NCI-H1417 (cell line): ENCODE results near the gene MAP2K5.
"Not testable (repeated sequence)": the region's sequence is repeated elsewhere in the genome, so short reads cannot be mapped to it uniquely, and the experiment has no call there.

Source experiments
- DNase-seq, 3 experiments: peaks; one replicate each; lab custom pipeline; 2025; lab: John Stamatoyannopoulos, UW

Gene MAP2K5

DNA sequence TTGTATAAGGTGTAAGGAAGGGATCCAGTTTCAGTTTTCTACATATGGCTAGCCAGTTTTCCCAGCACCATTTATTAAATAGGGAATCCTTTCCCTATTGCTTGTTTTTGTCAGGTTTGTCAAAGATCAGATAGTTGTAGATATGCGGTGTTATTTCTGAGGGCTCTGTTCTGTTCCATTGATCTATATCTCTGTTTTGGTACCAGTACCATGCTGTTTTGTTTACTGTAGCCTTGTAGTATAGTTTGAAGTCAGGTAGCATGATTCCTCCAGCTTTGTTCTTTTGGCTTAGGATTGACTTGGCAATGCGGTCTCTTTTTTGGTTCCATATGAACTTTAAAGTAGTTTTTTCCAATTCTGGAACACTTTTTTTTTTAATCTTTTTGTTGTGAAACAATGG lies 130.3 kb downstream of the MAP2K5 start:
- not testable (repeated sequence) for DNase-seq

DNA sequence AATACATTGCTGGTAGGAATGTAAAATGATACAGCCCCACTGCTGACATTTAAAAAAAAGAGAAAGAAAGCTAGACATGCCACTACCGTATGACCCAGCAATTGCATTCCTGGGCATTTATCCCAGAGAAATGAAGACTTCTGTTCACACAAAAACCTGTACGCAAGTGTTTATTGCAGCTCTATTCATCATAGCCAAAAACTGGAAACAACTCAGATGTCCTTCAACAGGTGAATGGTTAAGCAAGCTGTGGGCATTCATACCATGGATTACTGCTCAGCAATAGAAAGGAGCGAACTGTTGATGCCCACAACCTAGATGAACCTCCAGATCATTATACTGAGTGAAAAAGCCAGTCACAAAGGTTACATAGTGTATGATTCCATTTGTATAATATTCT lies 132.5 kb downstream of the MAP2K5 start:
- no peak for DNase-seq

GRCh38 chr15:67678089-67678488 lies 135.6 kb downstream of the MAP2K5 start:
- no peak for DNase-seq

DNA sequence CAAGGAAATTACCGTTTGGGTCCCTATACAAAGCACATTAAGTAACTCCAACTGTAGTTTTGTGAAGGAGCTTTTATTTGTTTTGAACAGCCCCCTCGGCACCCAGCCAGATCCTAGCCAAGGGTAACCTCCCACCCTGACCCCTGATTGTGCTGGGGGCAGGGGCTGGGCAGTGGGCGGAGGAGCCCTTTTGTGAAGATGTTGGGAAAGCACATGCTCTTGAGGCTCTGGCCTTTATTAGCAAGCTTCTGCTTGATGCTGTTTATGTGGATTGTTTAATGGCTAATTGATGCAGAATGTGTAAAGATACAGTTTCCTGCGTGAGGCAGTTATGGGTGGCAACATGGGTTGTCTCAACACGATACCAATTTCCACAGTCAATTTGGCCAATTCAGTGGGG lies 136.5 kb downstream of the MAP2K5 start:
- DNase-seq = peak in 2 of 3 experiments; percentile 16 to 69

DNA sequence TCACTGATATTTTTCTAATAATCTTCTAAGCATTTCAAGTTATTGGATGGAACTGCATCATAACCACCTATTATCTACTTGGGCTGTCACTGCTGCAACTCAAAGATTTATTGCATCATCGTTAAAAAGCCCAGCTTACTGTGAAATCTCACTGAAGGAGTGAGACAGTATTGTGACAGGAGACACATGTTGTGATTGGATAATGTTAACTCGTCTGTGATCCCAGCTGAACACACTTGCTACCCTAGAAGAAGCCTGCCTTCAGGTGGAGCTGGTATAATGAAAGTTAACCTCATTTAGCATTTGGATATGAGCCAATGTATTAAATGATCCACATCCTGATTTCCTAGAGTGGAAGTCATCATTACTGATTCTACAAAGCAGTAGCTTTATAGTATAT lies 138.1 kb downstream of the MAP2K5 start:
- DNase-seq = peak; percentile 4 to 84 (median 41)

GRCh38 chr15:67685008-67685599 lies 142.6 kb downstream of the MAP2K5 start:
- peak in 2 of 3 experiments; percentile 19 to 72 for DNase-seq

- DNase-seq = no peak
These were observed 143.2 kb downstream of the MAP2K5 start for GRCh38 chr15:67685716-67686115.

- DNase-seq = peak in 2 of 3 experiments; percentile 9 to 76
These were observed 148.4 kb downstream of the MAP2K5 start for GRCh38 chr15:67690936-67691335.

- DNase-seq = no peak
These were observed 148.9 kb downstream of the MAP2K5 start for GRCh38 chr15:67691450-67691849.

- no peak for DNase-seq
These were observed 150.1 kb downstream of the MAP2K5 start for GRCh38 chr15:67692573-67692972.

DNA sequence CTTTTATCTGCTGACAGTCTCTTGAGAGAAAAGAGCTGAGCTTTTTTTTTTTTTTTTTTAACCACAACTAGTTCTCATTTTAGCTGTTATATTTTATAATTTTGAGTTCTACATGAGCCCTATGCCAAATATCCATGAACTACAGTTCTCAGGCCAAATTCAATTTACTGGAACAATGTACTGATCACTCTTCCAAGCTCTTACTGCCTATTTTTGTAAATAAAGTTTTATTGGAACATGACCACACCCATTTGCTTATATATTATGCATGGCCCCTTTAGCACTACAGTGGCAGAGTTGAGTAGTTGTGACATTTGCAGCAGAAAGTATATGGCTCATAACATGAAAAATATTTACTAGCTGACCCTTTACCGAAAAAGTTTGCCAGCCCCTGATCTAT lies 153.6 kb downstream of the MAP2K5 start:
- no peak for DNase-seq

- no peak for DNase-seq
These were observed 157.5 kb downstream of the MAP2K5 start for GRCh38 chr15:67700023-67700422.

DNA sequence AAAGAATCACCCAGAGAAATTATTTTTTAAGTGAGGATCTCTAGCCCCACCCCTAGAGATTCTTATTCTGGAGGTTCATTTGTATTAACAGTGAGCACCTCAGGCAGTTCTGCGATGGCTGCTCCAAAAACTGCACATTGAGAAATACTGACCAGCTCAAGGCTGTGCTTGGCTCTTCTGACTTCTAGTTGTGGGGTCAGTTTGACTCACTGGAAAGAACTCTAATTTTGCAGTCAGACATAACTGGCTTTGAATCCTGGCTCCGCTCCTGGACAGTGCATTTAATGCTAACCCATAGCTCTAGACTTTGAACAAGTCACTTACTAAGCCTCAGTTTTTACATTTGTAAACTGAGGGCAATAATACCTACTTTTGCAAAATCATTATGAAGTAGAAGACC lies 159.2 kb downstream of the MAP2K5 start:
- no peak for DNase-seq

GRCh38 chr15:67707520-67708283 lies 165.2 kb downstream of the MAP2K5 start:
- DNase-seq = peak in 2 of 3 experiments; percentile 4 to 9

- peak in 2 of 3 experiments; percentile 35 to 68 for DNase-seq
These were observed 166.0 kb downstream of the MAP2K5 start for GRCh38 chr15:67708500-67708899.

DNA sequence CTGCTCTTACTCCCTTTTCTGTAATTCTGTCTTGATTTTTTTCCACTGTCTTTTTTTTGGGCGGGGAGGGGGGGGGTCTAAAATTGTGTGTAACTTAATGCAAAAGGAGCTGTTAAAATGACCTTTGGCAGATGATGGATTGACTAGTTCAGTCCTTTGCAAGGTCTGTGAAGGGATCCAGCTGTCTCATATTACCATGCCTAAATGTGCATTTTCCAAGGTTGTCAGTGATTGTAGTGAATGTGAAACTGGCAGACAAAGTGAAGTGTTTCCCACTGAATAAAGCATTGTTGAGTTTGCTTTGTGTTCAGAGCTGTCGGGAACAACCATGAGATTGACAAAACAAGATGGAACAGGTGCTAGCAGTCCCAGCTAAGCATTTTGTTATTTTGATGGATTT lies 172.7 kb downstream of the MAP2K5 start:
- DNase-seq = peak; percentile 51 to 92 (median 81)

DNA sequence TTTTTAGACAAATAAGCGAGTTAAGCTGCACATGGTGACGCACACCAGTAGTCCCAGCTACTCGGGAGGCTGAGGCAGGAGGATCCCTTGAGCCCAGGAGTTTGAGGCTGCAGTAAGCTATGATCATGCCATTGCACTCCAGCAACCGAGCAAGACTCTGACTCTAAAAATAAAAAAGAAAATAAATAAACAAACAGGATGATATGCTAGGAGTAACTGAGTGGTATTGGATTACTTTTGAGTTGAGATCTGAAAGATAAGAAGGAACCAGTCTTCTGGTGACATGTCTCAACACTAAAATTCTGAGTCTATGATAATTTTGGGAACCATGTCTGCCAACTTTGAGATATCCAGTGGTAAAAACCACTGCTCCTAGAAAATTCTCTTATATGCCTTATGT lies 173.7 kb downstream of the MAP2K5 start:
- DNase-seq = no peak

GRCh38 chr15:67717776-67718175 lies 175.3 kb downstream of the MAP2K5 start:
- DNase-seq = no peak

DNA sequence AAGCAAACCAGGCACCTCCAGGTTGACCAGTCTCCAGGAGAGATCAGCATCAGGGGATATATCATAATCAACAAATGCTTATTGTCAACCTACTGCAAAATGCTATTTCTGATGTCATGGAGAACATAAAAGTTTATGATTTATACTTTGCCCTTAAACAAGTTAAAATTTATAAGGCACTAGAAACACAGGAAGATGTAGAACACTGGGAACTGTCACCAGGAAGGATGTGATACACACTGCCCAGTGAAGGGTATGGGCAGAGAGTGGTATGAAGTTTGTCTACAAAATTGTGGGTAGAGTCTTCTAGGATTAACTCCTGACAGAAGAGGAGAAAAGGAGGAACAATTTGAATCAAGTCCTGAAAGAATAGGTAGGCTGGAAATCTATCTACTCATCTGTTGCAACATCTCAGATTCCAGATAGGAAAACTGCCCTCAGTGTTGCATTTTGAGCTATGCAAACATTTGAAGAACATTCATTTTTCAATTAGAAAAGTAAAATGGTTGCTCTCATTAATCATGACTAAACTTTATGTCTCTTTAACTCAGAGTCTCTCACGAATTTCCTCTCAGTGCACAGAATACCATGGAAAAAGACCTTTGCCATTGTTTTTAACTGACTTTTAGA lies 176.9 kb downstream of the MAP2K5 start:
- DNase-seq = no peak

DNA sequence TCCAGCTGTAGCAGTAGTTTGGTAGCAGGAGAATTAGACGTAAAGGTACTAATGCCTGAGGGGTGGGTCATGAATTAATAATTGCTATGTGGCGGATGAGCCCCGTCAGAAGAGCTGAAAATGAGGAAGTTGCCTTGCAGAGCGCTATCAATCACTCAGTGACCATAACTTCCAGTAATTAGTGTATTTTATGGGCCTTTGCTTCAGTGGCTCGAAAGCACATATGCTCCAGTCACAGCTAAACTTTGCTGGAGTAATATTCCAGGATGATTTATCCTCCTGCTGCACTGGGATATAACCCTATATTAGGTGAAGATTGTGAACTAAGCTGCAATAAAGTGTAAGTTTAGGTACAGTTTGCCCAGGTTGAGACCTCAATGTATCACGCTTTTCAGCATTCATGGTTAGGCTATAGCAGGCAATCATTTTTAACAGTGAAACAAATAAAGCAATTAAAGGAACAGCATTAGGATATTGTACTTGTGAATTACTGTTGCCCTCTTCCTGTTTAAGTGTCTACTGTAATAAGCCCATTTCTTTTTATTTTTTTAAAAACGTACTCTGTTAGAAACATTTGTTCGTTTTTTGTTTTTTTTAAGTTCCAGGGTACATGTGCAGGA lies 178.2 kb downstream of the MAP2K5 start:
- DNase-seq = peak in 2 of 3 experiments; percentile 71 to 90

DNA sequence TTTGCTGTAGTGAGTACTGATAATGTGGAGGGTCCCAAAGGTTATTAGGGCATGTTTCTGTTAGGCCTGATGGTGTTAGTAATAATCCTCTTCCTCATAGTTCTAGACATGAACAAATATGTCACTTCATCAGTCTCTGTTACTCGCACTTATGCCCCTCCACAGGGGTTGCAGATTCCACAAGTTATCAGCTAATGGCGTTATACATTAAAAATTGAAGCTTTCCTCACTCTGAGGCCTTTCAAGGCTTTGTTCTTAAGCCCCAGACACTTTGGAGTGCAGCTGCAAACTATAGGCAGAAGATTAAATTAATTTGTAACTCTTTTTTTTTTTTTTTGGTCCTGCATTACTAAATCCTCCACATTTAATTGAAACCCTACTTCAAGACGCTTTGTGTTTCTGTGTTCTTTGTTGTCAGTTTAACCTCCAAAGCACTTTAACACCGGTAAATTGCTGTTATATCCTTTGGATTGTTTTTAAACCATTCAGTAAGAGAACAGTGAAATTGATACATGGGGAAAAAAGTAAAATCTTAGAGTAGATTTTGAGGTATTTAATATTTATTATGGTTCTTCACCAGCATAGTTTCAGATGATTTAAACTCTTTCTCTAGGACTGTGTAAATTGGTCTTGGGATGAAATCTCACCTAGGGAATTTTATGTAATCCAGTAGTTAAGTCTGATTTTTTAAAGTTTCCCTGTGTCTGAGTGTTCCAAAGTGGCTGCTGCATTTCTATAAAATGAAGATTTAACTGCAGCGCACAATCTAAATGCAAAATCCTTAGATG lies 179.7 kb downstream of the MAP2K5 start:
- DNase-seq = no peak
